Endothelial cell of umbilical vein (primary cell): ENCODE results near the gene COL6A3. TPM values are rescaled to one million over a fixed set of nuclear protein-coding genes. Genes with fewer than 3 reads are reported as not detected.

Experiments
- BruUV-seq: library from RNA; stranded (reverse); fragments of 400-500 nt; replicated peaks from 2 replicates; lab custom pipeline; 2021; lab: Mats Ljungman, UMichigan
- CTCF ChIA-PET: fragments of 300-600, 350-600 bp; sonication (Branson Sonifier 250); formaldehyde crosslinking; loops from one replicate; lab custom pipeline; 2021; ENCODE audit warnings: antibody characterized with exemption, inconsistent platforms; lab: Charles Lee
- POLR2A ChIA-PET: fragments of 300-600, 350-600 bp; sonication (Branson Sonifier 250); formaldehyde crosslinking; loops from one replicate; lab custom pipeline; 2021; ENCODE audit warnings: antibody characterized with exemption, inconsistent platforms; lab: Charles Lee
- DNase-seq: peaks from one replicate; pipeline ENCODE4 v3.0.0-alpha.2; 2011; ENCODE audit warnings: low read depth, low spot score
- FAIRE-seq: peaks from 2 replicates; lab custom pipeline; 2011; peaks lifted over from hg19 to GRCh38; lab: Jason Lieb, UNC
- H2AFZ ChIP-seq: 2 replicates; pipeline ENCODE4 v1.6.0; 2012; ENCODE audit warnings: low read depth, low read length, control low read depth, inconsistent platforms
- H3K27ac ChIP-seq: 2 replicates; pipeline ENCODE4 v1.5.1; 2011; ENCODE audit warnings: low read depth, mild to moderate bottlenecking, control low read depth, low read length, moderate library complexity; ENCODE audit not compliant: insufficient read depth
- H3K27me3 ChIP-seq, 2 experiments: 2 replicates each; pipeline versions ENCODE4 v1.6.0 to v1.6.1; 2011; ENCODE audit warnings: low read length in 2 of 2, mixed read lengths in 1 of 2; ENCODE audit not compliant: control insufficient read depth in 2 of 2, insufficient read depth in 2 of 2
- H3K36me3 ChIP-seq, 2 experiments: 2 replicates in 1 of 2; 3 replicates in 1 of 2; pipeline ENCODE4 v1.5.1; 2011; ENCODE audit warnings: low read length in 2 of 2, mild to moderate bottlenecking in 1 of 2, moderate library complexity in 1 of 2; ENCODE audit not compliant: control insufficient read depth in 2 of 2, insufficient read depth in 2 of 2; ENCODE audit errors: extremely low read depth in 1 of 2
- H3K4me1 ChIP-seq: 3 replicates; pipeline ENCODE4 v1.5.1; 2011; ENCODE audit warnings: mild to moderate bottlenecking, low read length; ENCODE audit not compliant: control insufficient read depth, insufficient read depth; ENCODE audit errors: extremely low read depth
- H3K4me2 ChIP-seq: 2 replicates; pipeline ENCODE4 v1.6.1; 2011; ENCODE audit warnings: low read length, control low read depth, mixed read lengths; ENCODE audit not compliant: insufficient read depth
- H3K4me3 ChIP-seq, 3 experiments: fragments of 200-600 bp in 1 of 3; sonication (generic), shearing (Covaris generic) in 1 of 3; replicated peaks in 1 of 3; 2 replicates each; pipeline ENCODE4 v1.5.1; 2011 to 2016; ENCODE audit warnings: control low read depth in 3 of 3, low read length in 3 of 3, mild to moderate bottlenecking in 2 of 3, inconsistent platforms in 1 of 3, low read depth in 1 of 3, moderate library complexity in 1 of 3; ENCODE audit not compliant: insufficient read depth in 1 of 3
- H3K79me2 ChIP-seq: 2 replicates; pipeline ENCODE4 v1.6.0; 2012; ENCODE audit warnings: low read length, inconsistent platforms; ENCODE audit not compliant: control insufficient read depth, insufficient read depth
- H3K9ac ChIP-seq: replicated peaks from 2 replicates; pipeline ENCODE3; 2011; ENCODE audit warnings: low read length, control low read depth; ENCODE audit not compliant: insufficient read depth; ENCODE audit errors: extremely low read depth
- H3K9me1 ChIP-seq: replicated peaks from 3 replicates; pipeline ENCODE4 v1.6.0; 2011; ENCODE audit warnings: mild to moderate bottlenecking, low read length; ENCODE audit not compliant: control insufficient read depth, insufficient read depth; ENCODE audit errors: extremely low read depth
- H3K9me3 ChIP-seq: replicated peaks from 2 replicates; pipeline ENCODE4 v1.5.1; 2012; ENCODE audit warnings: low read length, inconsistent platforms; ENCODE audit not compliant: control insufficient read depth, insufficient read depth
- H4K20me1 ChIP-seq: replicated peaks from 2 replicates; pipeline ENCODE3; 2011; ENCODE audit warnings: mild to moderate bottlenecking, low read length; ENCODE audit not compliant: control insufficient read depth, insufficient read depth; ENCODE audit errors: extremely low read depth
- CTCF ChIP-seq, 2 donors: IDR thresholded peaks; 1 replicate in 1 of 2; 2 replicates in 1 of 2; pipeline ENCODE4 v1.5.1; 2011; ENCODE audit warnings: low read length in 2 of 2, mild to moderate bottlenecking in 2 of 2, moderate library complexity in 2 of 2, control low read depth in 1 of 2, inconsistent platforms in 1 of 2, low read depth in 1 of 2; ENCODE audit not compliant: insufficient read depth in 1 of 2; ENCODE audit errors: extremely low read depth in 1 of 2
- EZH2 ChIP-seq: IDR thresholded peaks from 2 replicates; pipeline ENCODE4 v1.6.1; 2012; ENCODE audit warnings: borderline replicate concordance, low read depth, mild to moderate bottlenecking, moderate library complexity, low read length, inconsistent platforms; ENCODE audit not compliant: severe bottlenecking
- FOS ChIP-seq: IDR thresholded peaks from 2 replicates; pipeline ENCODE4 v1.6.1; 2011; ENCODE audit warnings: mild to moderate bottlenecking, low read length, moderate library complexity, borderline replicate concordance; ENCODE audit not compliant: insufficient read depth
- GATA2 ChIP-seq: IDR thresholded peaks from 2 replicates; pipeline ENCODE4 v1.7.0; 2011; ENCODE audit warnings: low read depth, mild to moderate bottlenecking, moderate library complexity, mixed read lengths, low read length; ENCODE audit not compliant: insufficient read length, insufficient read depth
- JUN ChIP-seq: IDR thresholded peaks from 2 replicates; pipeline ENCODE4 v1.6.1; 2011; ENCODE audit warnings: borderline replicate concordance, low read depth; ENCODE audit not compliant: insufficient read length, insufficient read depth
- MAX ChIP-seq: IDR thresholded peaks from 2 replicates; pipeline ENCODE4 v1.6.1; 2011; ENCODE audit not compliant: insufficient read depth, insufficient read length
- MYC ChIP-seq: IDR thresholded peaks from one replicate; pipeline ENCODE4 v1.6.1; 2011; ENCODE audit warnings: mild to moderate bottlenecking, low read depth, low read length
- POLR2A ChIP-seq: IDR thresholded peaks from 2 replicates; pipeline ENCODE4 v1.6.1; 2012; ENCODE audit warnings: low read depth, mild to moderate bottlenecking, control low read depth, low read length
- POLR2AphosphoS5 ChIP-seq: IDR thresholded peaks from 2 replicates; pipeline ENCODE4 v1.6.1; 2012; ENCODE audit warnings: low read depth, mild to moderate bottlenecking, control low read depth, low read length, moderate library complexity; ENCODE audit not compliant: insufficient read depth
- dilution Hi-C: fragments of 300-500 bp; cut with MboI; formaldehyde crosslinking; loops from one replicate; pipeline ENCODE4 v1.15.0; 2019; ENCODE audit warnings: low sequenced_read_pairs; ENCODE audit not compliant: extremely low pct_ligation_motif_present
- intact Hi-C: fragments of 100-400 bp; cut with micrococcal nuclease; formaldehyde crosslinking; loops from one replicate; pipeline ENCODE4 v1.10.0; 2022
- polyA plus RNA-seq, 4 experiments: library from polyadenylated mRNA; depleted of rRNA in 3 of 4; stranded (reverse) in 3 of 4; unstranded in 1 of 4; fragments of >200 nt; gene quantifications; 2 replicates each; pipeline versions ENCODE4 v1.2.1 to v1.2.3, GENCODE V29; 2011 to 2012; ENCODE audit warnings: missing spikeins in 1 of 4
- total RNA-seq: library from RNA; stranded (reverse); gene quantifications from 2 replicates; pipeline ENCODE4 v1.2.3, GENCODE V29; 2021

The COL6A3 gene
- total and polyA plus RNA-seq, 2 donors (not counting 3 experiments of a cell fraction or from before 2014, with no cell fraction given), result 0.03 TPM; not detected in 1

GRCh38 chr2:237350597-237350996 lies 63.4 kb downstream of the COL6A3 start:
- H3K27ac ChIP-seq, result no peak overlapping the region
- no peaks in the 10 kb centered on the region for H3K36me3 ChIP-seq
- H3K4me2 ChIP-seq, result no peak overlapping the region

DNA sequence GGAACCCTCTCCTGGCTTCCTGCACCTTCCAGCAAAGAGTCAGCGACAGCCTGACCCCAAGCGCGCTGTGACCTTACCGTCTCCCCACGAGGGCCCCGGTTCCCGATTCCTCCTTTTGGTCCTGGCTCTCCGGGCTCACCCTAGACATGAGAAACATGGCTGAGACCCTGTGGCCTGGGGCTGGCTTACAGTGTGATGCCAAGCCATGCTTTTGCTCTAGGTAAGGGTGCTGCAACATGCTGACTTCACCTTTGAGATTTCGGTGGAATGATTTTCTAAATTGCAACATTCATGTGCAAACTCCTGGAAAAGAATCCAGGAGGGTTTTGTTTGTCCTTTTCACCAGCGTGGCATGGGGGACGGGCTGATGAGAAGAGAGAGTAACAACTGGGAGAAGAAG lies 63.9 kb downstream of the COL6A3 start:
- TF ChIP-seq FOS (no peak), JUN (no peak), GATA2 (no peak), EZH2 (no peak), POLR2A (no peak), MYC (no peak), MAX (no peak), CTCF (IDR thresholded peaks at IDR 0.05; ENCODE audit: extremely low read depth in 1 of 2, insufficient read depth in 1 of 2, low read depth in 1 of 2, low read length in 2 of 2) (no peak), POLR2AphosphoS5 (no peak)
- FAIRE-seq, result no peak
- no peaks in the 10 kb centered on the region for H3K36me3 ChIP-seq
- no peak for DNase-seq
- no peaks in the 10 kb centered on the region for H3K9me3 ChIP-seq
- dilution Hi-C loops (no loop called here), intact Hi-C loops (no loop called here)
- H3K9me1 ChIP-seq, result no peaks in the 10 kb centered on the region
- H3K27ac ChIP-seq, result no peak overlapping the region
- no peak overlapping the region for H3K4me3 ChIP-seq
- no peak overlapping the region for H3K4me2 ChIP-seq
- no TSS peak for BruUV-seq
- H3K9ac ChIP-seq, result no peak overlapping the region
- CTCF ChIA-PET, result no interaction called here
- no peaks in the 10 kb centered on the region for H3K79me2 ChIP-seq
- peaks cover 5 to 8% of the 10 kb centered on the region in 2 experiments for H3K27me3 ChIP-seq
- H2AFZ ChIP-seq, result no peak overlapping the region
- POLR2A ChIA-PET, result no interaction called here
- H3K4me1 ChIP-seq, result no peaks in the 10 kb centered on the region
- H4K20me1 ChIP-seq, result no peaks in the 10 kb centered on the region

More at GRCh38 chr2:237350597-237350996, 63.4 kb downstream of the COL6A3 start:
- ChIA-PET POLR2A (no interaction called here), CTCF (no interaction called here)
- Histone ChIP-seq H4K20me1 (no peaks in the 10 kb centered on the region), H3K9me3 (no peaks in the 10 kb centered on the region), H3K4me1 (no peaks in the 10 kb centered on the region), H3K9me1 (no peaks in the 10 kb centered on the region), H3K4me3 (no peak overlapping the region), H3K27me3 (peaks cover 5 to 8% of the 10 kb centered on the region in 2 experiments), H3K79me2 (no peaks in the 10 kb centered on the region), H2AFZ (no peak overlapping the region), H3K9ac (no peak overlapping the region)
- FAIRE-seq (no peak), DNase-seq (no peak)
- intact Hi-C loops, result no loop called here
- dilution Hi-C loops, result no loop called here
- no peak for TF ChIP-seq MYC
- BruUV-seq, result no TSS peak
